HL-60 (cell line): ENCODE results near the gene CMTM5.

ENCODE experiments used
- DNase-seq, 2 experiments: peaks; one replicate each; pipeline ENCODE4 v3.0.0-alpha.2; 2010 to 2020; ENCODE audit warnings: low read depth in 1 of 2, low spot score in 1 of 2
- H3K27ac ChIP-seq: fragments of 250-450 bp; sonication (Bioruptor Pico); replicated peaks from 2 replicates; pipeline ENCODE4 v1.5.1; 2020; ENCODE audit warnings: mild to moderate bottlenecking, moderate library complexity
- H3K27me3 ChIP-seq: fragments of 250-450 bp; sonication (Bioruptor Pico); 2 replicates; pipeline ENCODE4 v1.5.1; 2021; ENCODE audit warnings: mild to moderate bottlenecking, moderate library complexity; ENCODE audit not compliant: insufficient read depth, poor library complexity, severe bottlenecking
- H3K4me3 ChIP-seq: replicated peaks from 2 replicates; pipeline ENCODE4 v1.5.1; 2011; ENCODE audit warnings: mild to moderate bottlenecking, control low read depth, low read length; ENCODE audit not compliant: insufficient read depth
- GABPA ChIP-seq: IDR thresholded peaks from 2 replicates; pipeline ENCODE4 v1.6.1; 2012; ENCODE audit warnings: low read depth
- POLR2AphosphoS5 ChIP-seq: IDR thresholded peaks from 2 replicates; pipeline ENCODE4 v1.6.1; 2012; ENCODE audit warnings: low read depth
- SPI1 ChIP-seq: IDR thresholded peaks from 2 replicates; pipeline ENCODE4 v1.6.1; 2012; ENCODE audit warnings: low read depth, mild to moderate bottlenecking, borderline replicate concordance
- TF ChIP-seq, protein P1 (sequence below): IDR thresholded peaks from one replicate; pipeline ENCODE4 v1.5.1; 2011; ENCODE audit warnings: low read length, control low read depth, inconsistent platforms; ENCODE audit not compliant: insufficient read depth
- TF ChIP-seq, protein P2 (sequence below): IDR thresholded peaks from 2 replicates; pipeline ENCODE4 v1.6.1; 2012; ENCODE audit warnings: low read depth; ENCODE audit not compliant: insufficient replicate concordance

The CMTM5 gene

DNA sequence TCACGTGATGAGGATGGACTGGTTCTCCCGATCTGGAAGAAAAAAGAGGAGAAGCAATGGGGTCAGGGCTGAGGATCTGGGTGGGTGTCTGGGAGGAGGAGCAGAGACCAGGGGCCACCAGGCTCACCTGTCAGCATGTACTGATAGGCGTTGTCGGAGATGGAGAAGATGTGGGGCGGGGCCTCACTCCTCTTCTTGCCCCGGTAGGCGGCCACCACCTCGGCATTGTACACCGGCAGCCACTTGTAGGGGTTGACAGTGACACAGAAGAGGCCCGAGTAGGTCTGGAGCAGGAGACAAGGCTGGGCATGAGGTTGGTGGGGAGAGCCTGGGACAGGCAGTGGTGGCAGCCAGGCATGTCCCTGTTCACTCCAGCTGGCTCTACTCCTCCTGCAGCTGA lies 28.2 kb downstream of the CMTM5 start:
- Histone ChIP-seq H3K27ac (no peak overlapping the region), H3K27me3 (no peaks in the 10 kb centered on the region), H3K4me3 (no peak overlapping the region)
- TF ChIP-seq SPI1 (no peak), POLR2AphosphoS5 (no peak), GABPA (no peak)
- TF ChIP-seq, protein P1, sequence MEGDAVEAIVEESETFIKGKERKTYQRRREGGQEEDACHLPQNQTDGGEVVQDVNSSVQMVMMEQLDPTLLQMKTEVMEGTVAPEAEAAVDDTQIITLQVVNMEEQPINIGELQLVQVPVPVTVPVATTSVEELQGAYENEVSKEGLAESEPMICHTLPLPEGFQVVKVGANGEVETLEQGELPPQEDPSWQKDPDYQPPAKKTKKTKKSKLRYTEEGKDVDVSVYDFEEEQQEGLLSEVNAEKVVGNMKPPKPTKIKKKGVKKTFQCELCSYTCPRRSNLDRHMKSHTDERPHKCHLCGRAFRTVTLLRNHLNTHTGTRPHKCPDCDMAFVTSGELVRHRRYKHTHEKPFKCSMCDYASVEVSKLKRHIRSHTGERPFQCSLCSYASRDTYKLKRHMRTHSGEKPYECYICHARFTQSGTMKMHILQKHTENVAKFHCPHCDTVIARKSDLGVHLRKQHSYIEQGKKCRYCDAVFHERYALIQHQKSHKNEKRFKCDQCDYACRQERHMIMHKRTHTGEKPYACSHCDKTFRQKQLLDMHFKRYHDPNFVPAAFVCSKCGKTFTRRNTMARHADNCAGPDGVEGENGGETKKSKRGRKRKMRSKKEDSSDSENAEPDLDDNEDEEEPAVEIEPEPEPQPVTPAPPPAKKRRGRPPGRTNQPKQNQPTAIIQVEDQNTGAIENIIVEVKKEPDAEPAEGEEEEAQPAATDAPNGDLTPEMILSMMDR, result no peak
- TF ChIP-seq, protein P2, sequence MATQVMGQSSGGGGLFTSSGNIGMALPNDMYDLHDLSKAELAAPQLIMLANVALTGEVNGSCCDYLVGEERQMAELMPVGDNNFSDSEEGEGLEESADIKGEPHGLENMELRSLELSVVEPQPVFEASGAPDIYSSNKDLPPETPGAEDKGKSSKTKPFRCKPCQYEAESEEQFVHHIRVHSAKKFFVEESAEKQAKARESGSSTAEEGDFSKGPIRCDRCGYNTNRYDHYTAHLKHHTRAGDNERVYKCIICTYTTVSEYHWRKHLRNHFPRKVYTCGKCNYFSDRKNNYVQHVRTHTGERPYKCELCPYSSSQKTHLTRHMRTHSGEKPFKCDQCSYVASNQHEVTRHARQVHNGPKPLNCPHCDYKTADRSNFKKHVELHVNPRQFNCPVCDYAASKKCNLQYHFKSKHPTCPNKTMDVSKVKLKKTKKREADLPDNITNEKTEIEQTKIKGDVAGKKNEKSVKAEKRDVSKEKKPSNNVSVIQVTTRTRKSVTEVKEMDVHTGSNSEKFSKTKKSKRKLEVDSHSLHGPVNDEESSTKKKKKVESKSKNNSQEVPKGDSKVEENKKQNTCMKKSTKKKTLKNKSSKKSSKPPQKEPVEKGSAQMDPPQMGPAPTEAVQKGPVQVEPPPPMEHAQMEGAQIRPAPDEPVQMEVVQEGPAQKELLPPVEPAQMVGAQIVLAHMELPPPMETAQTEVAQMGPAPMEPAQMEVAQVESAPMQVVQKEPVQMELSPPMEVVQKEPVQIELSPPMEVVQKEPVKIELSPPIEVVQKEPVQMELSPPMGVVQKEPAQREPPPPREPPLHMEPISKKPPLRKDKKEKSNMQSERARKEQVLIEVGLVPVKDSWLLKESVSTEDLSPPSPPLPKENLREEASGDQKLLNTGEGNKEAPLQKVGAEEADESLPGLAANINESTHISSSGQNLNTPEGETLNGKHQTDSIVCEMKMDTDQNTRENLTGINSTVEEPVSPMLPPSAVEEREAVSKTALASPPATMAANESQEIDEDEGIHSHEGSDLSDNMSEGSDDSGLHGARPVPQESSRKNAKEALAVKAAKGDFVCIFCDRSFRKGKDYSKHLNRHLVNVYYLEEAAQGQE, result no peak
- DNase-seq, result no peak

DNA sequence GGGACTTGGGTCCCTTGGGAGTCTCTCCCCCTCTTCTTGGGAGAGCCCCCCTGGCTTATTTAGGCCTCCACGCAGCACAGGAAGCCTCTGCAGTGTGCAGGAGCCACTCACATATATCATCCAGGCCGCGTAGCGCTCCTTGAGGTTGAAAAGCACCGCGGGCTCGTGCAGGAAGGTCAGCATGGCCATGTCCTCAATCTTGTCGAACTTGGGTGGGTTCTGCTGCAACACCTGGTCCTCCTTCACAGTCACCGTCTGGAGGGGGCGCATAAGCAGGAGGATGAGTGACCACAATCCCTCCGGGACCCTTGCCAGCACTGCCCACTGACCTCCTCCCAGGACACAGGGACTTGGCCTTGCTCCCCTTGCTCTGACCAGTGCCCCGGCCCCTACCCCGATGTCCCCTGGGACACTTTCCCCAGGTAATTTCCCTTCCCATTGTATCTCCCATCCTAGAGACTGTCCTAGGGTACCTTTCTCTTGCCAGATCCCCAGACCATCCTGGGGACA lies 28.7 kb downstream of the CMTM5 start:
- DNase-seq, result no peak
- Histone ChIP-seq H3K4me3 (no peak overlapping the region), H3K27ac (no peak overlapping the region), H3K27me3 (no peaks in the 10 kb centered on the region)
- TF ChIP-seq, protein P2, result no peak
- no peak for TF ChIP-seq GABPA
- no peak for TF ChIP-seq POLR2AphosphoS5
- TF ChIP-seq, protein P1, result no peak
- TF ChIP-seq SPI1, result no peak

DNA sequence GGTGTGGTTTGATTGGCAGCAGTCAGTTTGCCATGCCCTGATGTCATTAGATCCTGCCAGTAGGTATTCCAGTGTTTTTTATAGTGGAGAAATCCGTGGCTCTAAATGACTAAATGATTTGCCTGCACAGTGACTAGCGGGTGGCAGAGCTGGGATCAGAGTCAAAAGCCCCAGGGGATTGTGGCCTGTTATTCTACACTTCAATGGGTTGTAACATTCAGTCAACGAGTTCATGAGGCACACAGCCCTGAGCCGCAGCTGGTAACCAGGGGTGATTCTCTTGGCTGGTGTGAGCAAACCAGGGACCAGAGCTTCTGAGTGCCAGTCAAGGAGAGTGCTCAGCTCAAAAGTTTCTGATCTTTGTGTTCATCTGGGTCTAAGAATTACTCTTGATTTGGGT lies 29.4 kb downstream of the CMTM5 start:
- DNase-seq, result no peak
- H3K27me3 ChIP-seq, result no peaks in the 10 kb centered on the region
- no peak overlapping the region for H3K27ac ChIP-seq
- no peak overlapping the region for H3K4me3 ChIP-seq
- TF ChIP-seq SPI1 (no peak), GABPA (no peak), POLR2AphosphoS5 (no peak)
- TF ChIP-seq, protein P2, result no peak
- TF ChIP-seq, protein P1, result no peak
